Transverse colon (tissue), 4 donors: ENCODE results near the gene NDST4.

Experiments
- CTCF ChIP-seq, 5 experiments: fragments of 200-600 bp in 3 of 5; fragments of 450-650 bp in 2 of 5; sonication (generic) in 3 of 5; IDR thresholded peaks; 1 replicate in 2 of 5; 2 replicates in 3 of 5; pipeline ENCODE4 v1.5.1; 2016 to 2017; ENCODE audit warnings: antibody characterized with exemption in 5 of 5, inconsistent platforms in 3 of 5, mild to moderate bottlenecking in 2 of 5, moderate library complexity in 1 of 5
- EP300 ChIP-seq: sonication (generic); formaldehyde crosslinking; IDR thresholded peaks from one replicate; pipeline ENCODE4 v1.6.1; 2017; ENCODE audit warnings: antibody characterized with exemption, low read depth
- POLR2A ChIP-seq: fragments of 450-650 bp; IDR thresholded peaks from one replicate; pipeline ENCODE4 v1.6.1; 2016; ENCODE audit warnings: antibody characterized with exemption, mild to moderate bottlenecking, moderate library complexity
- POLR2AphosphoS5 ChIP-seq, 3 donors: sonication (generic); formaldehyde crosslinking; IDR thresholded peaks; one replicate each; pipeline ENCODE4 v1.6.1; 2016; ENCODE audit warnings: antibody characterized with exemption in 3 of 3

DNA sequence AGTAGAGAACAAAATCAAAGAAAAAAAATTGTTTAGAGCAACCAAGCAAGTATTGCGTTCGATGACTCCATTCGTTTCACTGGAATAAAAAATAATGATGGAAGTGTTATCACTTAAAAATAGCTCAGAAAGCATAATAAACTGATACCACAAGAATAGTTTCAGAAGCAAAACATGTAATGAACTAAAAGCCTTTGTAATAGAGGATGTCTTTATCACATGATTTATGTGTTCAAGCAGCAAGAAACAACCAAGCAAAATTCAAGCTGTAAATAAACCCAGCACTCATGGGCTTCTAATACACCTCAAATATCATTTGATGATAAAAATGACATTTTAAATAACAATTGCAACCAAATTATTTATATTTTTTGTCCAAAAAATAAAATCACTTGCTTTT lies 192.2 kb downstream of the NDST4 start:
- TF ChIP-seq CTCF (IDR thresholded peaks at IDR 0.05): no peak
- no peak for TF ChIP-seq POLR2A
- TF ChIP-seq EP300: no peak
- no peak for TF ChIP-seq POLR2AphosphoS5 (IDR thresholded peaks at IDR 0.05)
